Hepatocyte (in vitro differentiated cells): Measurements from ENCODE around the gene TOR4A. TPM values are rescaled to one million over a fixed set of nuclear protein-coding genes. Genes with fewer than 3 reads are reported as not detected.

Experiments
- DNase-seq: peaks from one replicate; pipeline ENCODE4 v3.0.0-alpha.2; 2016; ENCODE audit warnings: low spot score
- H2AFZ ChIP-seq: fragments of 200-600 bp; sonication (generic); 2 replicates; pipeline ENCODE4 v1.6.0; 2016; ENCODE audit warnings: antibody characterized with exemption, mild to moderate bottlenecking
- H3K27ac ChIP-seq: fragments of 200-600 bp; sonication (generic); 2 replicates; pipeline ENCODE4 v1.5.1; 2016; ENCODE audit warnings: mild to moderate bottlenecking
- H3K27me3 ChIP-seq: fragments of 200-600 bp; sonication (generic); 2 replicates; pipeline ENCODE4 v1.6.1; 2016
- H3K36me3 ChIP-seq: fragments of 200-600 bp; sonication (generic); replicated peaks from 2 replicates; pipeline ENCODE4 v1.5.1; 2016; ENCODE audit warnings: low read depth; ENCODE audit not compliant: insufficient read depth
- H3K4me1 ChIP-seq: fragments of 200-600 bp; sonication (generic); 2 replicates; pipeline ENCODE4 v1.5.1; 2016; ENCODE audit warnings: mild to moderate bottlenecking, moderate library complexity; ENCODE audit not compliant: insufficient read depth
- H3K4me2 ChIP-seq: fragments of 200-600 bp; sonication (generic); 2 replicates; pipeline ENCODE4 v1.6.0; 2016
- H3K4me3 ChIP-seq: fragments of 200-600 bp; sonication (generic); 2 replicates; pipeline ENCODE4 v1.5.1; 2016; ENCODE audit warnings: mild to moderate bottlenecking
- H3K79me2 ChIP-seq: fragments of 200-600 bp; sonication (generic); 2 replicates; pipeline ENCODE4 v1.6.0; 2017; ENCODE audit warnings: mild to moderate bottlenecking
- H3K9me2 ChIP-seq: fragments of 200-600 bp; sonication (generic); replicated peaks from 2 replicates; pipeline ENCODE4 v1.6.0; 2017; ENCODE audit warnings: mild to moderate bottlenecking; ENCODE audit not compliant: insufficient read depth
- H3K9me3 ChIP-seq: fragments of 200-600 bp; sonication (generic); 2 replicates; pipeline ENCODE4 v1.5.1; 2016; ENCODE audit warnings: low read depth, mild to moderate bottlenecking
- H4K20me1 ChIP-seq: fragments of 200-600 bp; sonication (generic); 2 replicates; pipeline ENCODE4 v1.6.0; 2016; ENCODE audit warnings: mild to moderate bottlenecking; ENCODE audit not compliant: insufficient read depth, poor library complexity, severe bottlenecking
- EZH2 ChIP-seq: fragments of 200-600 bp; sonication (generic); IDR thresholded peaks from 2 replicates; pipeline ENCODE4 v1.6.1; 2016; ENCODE audit warnings: antibody characterized with exemption, mild to moderate bottlenecking, borderline replicate concordance
- EZH2phosphoT487 ChIP-seq: fragments of 200-600 bp; sonication (generic); IDR thresholded peaks from one replicate; pipeline ENCODE4 v1.6.1; 2018; ENCODE audit warnings: antibody characterized with exemption, mild to moderate bottlenecking, low read depth, moderate library complexity; ENCODE audit not compliant: unreplicated experiment, severe bottlenecking
- WGBS: methylation state at CpG from one replicate; pipeline ENCODE4 v1.1.6; 2016; ENCODE audit warnings: low lambda C conversion rate; ENCODE audit errors: missing lambda C conversion rate; 5-methylcytosine and 5-hydroxymethylcytosine counted together
- polyA plus RNA-seq: library from polyadenylated mRNA; unstranded; fragments of >200 nt; fragmentation: Nextera tagmentation; extraction: Ambion mirVana; gene quantifications from 2 replicates; pipeline ENCODE4 v1.2.1, GENCODE V29; 2016
- total RNA-seq: library from RNA; depleted of rRNA; stranded (reverse); fragments of >200 nt; gene quantifications from 2 replicates; pipeline ENCODE4 v1.2.3, GENCODE V29; 2014
- TF ChIP-seq, protein P1 (sequence below): fragments of 200-600 bp; sonication (generic); IDR thresholded peaks from 2 replicates; pipeline ENCODE4 v1.5.1; 2016; ENCODE audit warnings: antibody characterized with exemption, mild to moderate bottlenecking; ENCODE audit not compliant: poor library complexity

TOR4A gene
- total and polyA plus RNA-seq, 2 experiments from 2014 or later: 8.0 to 14.4 TPM

GRCh38 chr9:137286975-137287383 is 9.5 kb downstream of the TOR4A start:
- 56% methylated on average over 14 of the region's 14 CpGs for WGBS
- Histone ChIP-seq H4K20me1 (no peaks in the 10 kb centered on the region), H3K9me3 (no peaks in the 10 kb centered on the region), H2AFZ (no peak overlapping the region), H3K79me2 (no peaks in the 10 kb centered on the region), H3K27me3 (no peaks in the 10 kb centered on the region), H3K9me2 (no peaks in the 10 kb centered on the region), H3K4me2 (no peak overlapping the region), H3K36me3 (no peaks in the 10 kb centered on the region), H3K4me3 (no peak overlapping the region), H3K27ac (no peak overlapping the region), H3K4me1 (no peaks in the 10 kb centered on the region)
- peak; percentile 82 for DNase-seq
- TF ChIP-seq EZH2phosphoT487: no peak
- TF ChIP-seq, protein P1, sequence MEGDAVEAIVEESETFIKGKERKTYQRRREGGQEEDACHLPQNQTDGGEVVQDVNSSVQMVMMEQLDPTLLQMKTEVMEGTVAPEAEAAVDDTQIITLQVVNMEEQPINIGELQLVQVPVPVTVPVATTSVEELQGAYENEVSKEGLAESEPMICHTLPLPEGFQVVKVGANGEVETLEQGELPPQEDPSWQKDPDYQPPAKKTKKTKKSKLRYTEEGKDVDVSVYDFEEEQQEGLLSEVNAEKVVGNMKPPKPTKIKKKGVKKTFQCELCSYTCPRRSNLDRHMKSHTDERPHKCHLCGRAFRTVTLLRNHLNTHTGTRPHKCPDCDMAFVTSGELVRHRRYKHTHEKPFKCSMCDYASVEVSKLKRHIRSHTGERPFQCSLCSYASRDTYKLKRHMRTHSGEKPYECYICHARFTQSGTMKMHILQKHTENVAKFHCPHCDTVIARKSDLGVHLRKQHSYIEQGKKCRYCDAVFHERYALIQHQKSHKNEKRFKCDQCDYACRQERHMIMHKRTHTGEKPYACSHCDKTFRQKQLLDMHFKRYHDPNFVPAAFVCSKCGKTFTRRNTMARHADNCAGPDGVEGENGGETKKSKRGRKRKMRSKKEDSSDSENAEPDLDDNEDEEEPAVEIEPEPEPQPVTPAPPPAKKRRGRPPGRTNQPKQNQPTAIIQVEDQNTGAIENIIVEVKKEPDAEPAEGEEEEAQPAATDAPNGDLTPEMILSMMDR: peak; percentile 61

DNA sequence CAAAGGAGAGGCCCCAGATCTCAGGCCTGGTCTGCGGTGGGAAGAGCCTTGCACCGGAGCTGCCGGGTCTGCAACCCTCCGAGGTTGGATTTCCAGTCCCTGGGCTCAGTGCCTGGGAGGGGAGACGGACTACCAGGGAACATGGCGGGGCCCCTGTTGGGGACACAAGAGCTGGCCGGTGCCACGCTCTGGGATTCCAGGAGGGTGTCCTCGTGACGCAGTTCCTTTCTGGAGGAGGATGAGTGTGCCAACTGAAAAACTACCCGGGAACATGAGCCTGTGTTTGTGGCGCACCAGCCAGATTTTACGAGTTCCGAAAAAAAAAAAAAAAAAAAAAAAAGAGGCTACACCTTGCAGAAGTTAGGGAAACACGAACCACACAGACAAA is 15.6 kb downstream of the TOR4A start:
- no peak overlapping the region for H3K4me3 ChIP-seq
- no peaks in the 10 kb centered on the region for H3K9me2 ChIP-seq
- H3K36me3 ChIP-seq: no peaks in the 10 kb centered on the region
- H3K27ac ChIP-seq: peak overlapping the region; percentile 96
- peak; percentile 16 for DNase-seq
- TF ChIP-seq, protein P1: no peak
- TF ChIP-seq EZH2phosphoT487 (no peak), EZH2 (no peak)
- H3K4me2 ChIP-seq: peak overlapping the region; percentile 59
- H3K27me3 ChIP-seq: no peaks in the 10 kb centered on the region
- no peaks in the 10 kb centered on the region for H3K9me3 ChIP-seq
- H4K20me1 ChIP-seq: no peaks in the 10 kb centered on the region
- H3K79me2 ChIP-seq: no peaks in the 10 kb centered on the region
- 73% methylated on average over 13 of the region's 15 CpGs for WGBS
- peaks cover 34% of the 10 kb centered on the region for H3K4me1 ChIP-seq
- no peak overlapping the region for H2AFZ ChIP-seq

GRCh38 chr9:137293482-137294090 is 16.1 kb downstream of the TOR4A start:
- Histone ChIP-seq H3K79me2 (no peaks in the 10 kb centered on the region), H3K4me2 (peak overlapping the region; percentile 59), H3K36me3 (no peaks in the 10 kb centered on the region), H3K4me1 (peaks cover 38% of the 10 kb centered on the region), H4K20me1 (no peaks in the 10 kb centered on the region), H3K9me2 (no peaks in the 10 kb centered on the region), H3K4me3 (no peak overlapping the region), H2AFZ (no peak overlapping the region), H3K27me3 (no peaks in the 10 kb centered on the region), H3K9me3 (no peaks in the 10 kb centered on the region), H3K27ac (peak overlapping the region; percentile 96)
- 60% methylated on average over 29 of the region's 29 CpGs for WGBS
- DNase-seq: peak; percentile 86
- no peak for TF ChIP-seq EZH2
- TF ChIP-seq, protein P1: no peak
- TF ChIP-seq EZH2phosphoT487: no peak
